ENCODE results near the gene STIP1. TPM values are rescaled to one million over a fixed set of nuclear protein-coding genes. Genes with fewer than 3 reads are reported as not detected.

STIP1 gene
- total and polyA plus RNA-seq, 2 of the 8 experiments (the other 6 are each of a cell fraction or from before 2014, with no cell fraction given): 140 to 329 TPM

GRCh38 chr11:64196626-64197025 is 10.7 kb downstream of the STIP1 start:
- Histone ChIP-seq H3K9ac (replicated peaks in 1 of 4; ENCODE audit: extremely low read depth in 1 of 4, low read depth in 3 of 4, low read length in 3 of 4) (no peak overlapping the region), H2BK5ac (ENCODE audit: low read depth, low read length) (no peak overlapping the region), H3K4me1 (replicated peaks in 1 of 4; ENCODE audit: control insufficient read depth in 3 of 4, insufficient read depth in 4 of 4, low read length in 3 of 4) (no peaks in the 10 kb centered on the region), H3K18ac (ENCODE audit: extremely low read depth, low read length) (no peak overlapping the region), H3K27me3 (replicated peaks in 1 of 4; ENCODE audit: control insufficient read depth in 3 of 4, extremely low read depth in 1 of 4, insufficient read depth in 3 of 4, low read length in 3 of 4) (no peaks in the 10 kb centered on the region), H3K23me2 (ENCODE audit: low read depth, low read length) (no peaks in the 10 kb centered on the region; the same call in 1 of the 2 replicates), H3K9me3 (ENCODE audit: insufficient read depth in 2 of 2, low read depth in 1 of 2, low read length in 1 of 2) (no peaks in the 10 kb centered on the region), H2AFZ (ENCODE audit: low read length) (no peak overlapping the region), H2AK5ac (ENCODE audit: low read depth, low read length) (no peak overlapping the region), H4K5ac (ENCODE audit: insufficient read length, low read depth, low read length) (no peak overlapping the region), H3K79me1 (ENCODE audit: low read depth, low read length) (peaks cover 10% of the 10 kb centered on the region), H2BK20ac (ENCODE audit: low read length) (no peak overlapping the region), H3K79me2 (ENCODE audit: control insufficient read depth in 1 of 2, insufficient read depth in 2 of 2, low read length in 2 of 2) (peaks cover 0 to 15% of the 10 kb centered on the region in 2 experiments; a peak in 3 of 4 replicates), H4K91ac (replicated peaks; ENCODE audit: insufficient read length, low read length) (no peak overlapping the region), H3K14ac (ENCODE audit: insufficient read length) (no peak overlapping the region), H2BK15ac (ENCODE audit: low read length) (no peak overlapping the region), H3K36me3 (ENCODE audit: control insufficient read depth in 2 of 4, insufficient read depth in 4 of 4, low read length in 3 of 4) (peaks cover 51 to 91% (median 81%) of the 10 kb centered on the region in 4 experiments), H2BK12ac (ENCODE audit: low read depth, low read length) (no peak overlapping the region), H4K20me1 (replicated peaks in 1 of 2; ENCODE audit: control insufficient read depth in 1 of 2, insufficient read depth in 2 of 2, low read length in 2 of 2) (peaks cover 9 to 28% of the 10 kb centered on the region in 2 experiments), H3K56ac (replicated peaks; ENCODE audit: insufficient read length, low read depth, low read length) (no peak overlapping the region), H4K8ac (ENCODE audit: extremely low read depth, insufficient read depth, low read length) (no peak overlapping the region), H3K27ac (ENCODE audit: low read depth, low read length) (no peak overlapping the region), H3K4ac (replicated peaks; ENCODE audit: insufficient read length, low read depth, low read length) (no peak overlapping the region), H3K4me3 (ENCODE audit: extremely low read depth in 1 of 4, insufficient read depth in 2 of 4, low read depth in 3 of 4, low read length in 4 of 4) (no peak overlapping the region), H3K4me2 (ENCODE audit: insufficient read depth in 1 of 2, low read depth in 2 of 2, low read length in 2 of 2) (no peak overlapping the region), H2BK120ac (replicated peaks; ENCODE audit: low read depth, low read length) (no peak overlapping the region), H3K23ac (ENCODE audit: insufficient read length) (no peak overlapping the region)
- CTCF ChIA-PET (ENCODE audit: partially characterized antibody): interaction anchor here (1.1 to 1.9 kb wide), 5 partner anchors 8 to 50 kb away, joined by 3 to 9 read pairs (median 4); partner anchors contain the start of gene FERMT3
- FAIRE-seq (no peak), DNase-seq (ENCODE audit: low read depth in 1 of 2, low spot score in 2 of 2) (no peak)
- POLR2A ChIA-PET (ENCODE audit: partially characterized antibody): interaction anchor here (1.0 to 4.4 kb wide), 5 partner anchors 10 to 49 kb away, joined by 3 to 21 read pairs (median 4); partner anchors contain the start of genes FERMT3 and STIP1
- 90% methylated on average over 9 of the region's 9 CpGs; no CpG with 5 or more reads in 1 of the 2 experiments for WGBS, 2 experiments (ENCODE audit: extremely low coverage in 1 of 2, insufficient coverage in 1 of 2, insufficient read length in 1 of 2, insufficient replicate concordance in 2 of 2, low coverage in 1 of 2, low lambda C conversion rate in 2 of 2, missing lambda C conversion rate in 1 of 2)
- TF ChIP-seq EGR1 (IDR thresholded peaks at IDR 0.05; ENCODE audit: borderline replicate concordance, low read depth, low read length): no peak
- no peak for TF ChIP-seq TBP (IDR thresholded peaks at IDR 0.05; ENCODE audit: low read depth, low read length)
- no peak for TF ChIP-seq TEAD4 (IDR thresholded peaks at IDR 0.05; ENCODE audit: low read depth, low read length)
- no peak for TF ChIP-seq ASH2L (IDR thresholded peaks at IDR 0.05; ENCODE audit: low read length)
- TF ChIP-seq CTCF (IDR thresholded peaks at IDR 0.05; ENCODE audit: control extremely low read depth in 1 of 3, insufficient read depth in 1 of 3, low read depth in 1 of 3, low read length in 3 of 3): no peak
- no peak for TF ChIP-seq JUND (IDR thresholded peaks at IDR 0.05; ENCODE audit: low read length)
- no peak for TF ChIP-seq CREB1 (IDR thresholded peaks at IDR 0.05)
- no peak for TF ChIP-seq HDAC6 (IDR thresholded peaks at IDR 0.05; ENCODE audit: low read depth, low read length)
- TF ChIP-seq FOSL1 (IDR thresholded peaks at IDR 0.05; ENCODE audit: insufficient read depth, low read depth, low read length): no peak
- no peak for TF ChIP-seq SIN3A (conservative IDR thresholded peaks at IDR 0.05 in 1 of 2, IDR thresholded peaks at IDR 0.05 in 1 of 2; ENCODE audit: low read depth in 1 of 2, low read length in 2 of 2)
- no peak for TF ChIP-seq SRF (IDR thresholded peaks at IDR 0.05; ENCODE audit: low read depth, low read length)
- TF ChIP-seq BCL11A (IDR thresholded peaks at IDR 0.05; ENCODE audit: low read depth in 2 of 2, low read length in 2 of 2): no peak

All from H1 (cell line).